Naive thymus-derived CD4-positive, alpha-beta T cell (primary cell): ENCODE data around the gene MARF1. TPM values are rescaled to one million over a fixed set of nuclear protein-coding genes. Genes with fewer than 3 reads are reported as not detected.
"Not testable (repeated sequence)": the region's sequence is repeated elsewhere in the genome, so short reads cannot be mapped to it uniquely, and the experiment has no call there.

Experiments
- ATAC-seq: fragments of 150-1000 bp; cut with Tn5 transposase; 2 replicates; pipeline ENCODE4 v1.10.0; 2021; ENCODE audit warnings: mild to moderate bottlenecking, moderate library complexity
- CTCF ChIA-PET: fragments of 350-600 bp; sonication (Branson Sonifier 250); formaldehyde crosslinking; loops from one replicate; lab custom pipeline; 2021; ENCODE audit warnings: antibody characterized with exemption; lab: Charles Lee
- POLR2A ChIA-PET: fragments of 350-600 bp; sonication (Branson Sonifier 250); formaldehyde crosslinking; loops from one replicate; lab custom pipeline; 2021; ENCODE audit warnings: antibody characterized with exemption, inconsistent platforms; lab: Charles Lee
- DNase-seq, 9 donors: peaks; one replicate each; pipeline versions ENCODE4 v3.0.0 to v3.0.0-alpha.2; 2020 to 2022; ENCODE audit warnings: mixed read lengths in 1 of 9
- H3K27ac ChIP-seq: one replicate; pipeline ENCODE4 v1.7.0; 2013; ENCODE audit warnings: mild to moderate bottlenecking, low read depth, low read length, moderate library complexity
- H3K27me3 ChIP-seq, 2 donors: one replicate each; pipeline ENCODE4 v1.7.0; 2013; ENCODE audit warnings: low read length in 2 of 2, mild to moderate bottlenecking in 2 of 2, moderate library complexity in 2 of 2; ENCODE audit not compliant: control insufficient read depth in 2 of 2, insufficient read depth in 2 of 2
- H3K36me3 ChIP-seq, 3 experiments: 1 replicate in 2 of 3; 2 replicates in 1 of 3; pipeline ENCODE4 v1.7.0; 2013; ENCODE audit warnings: low read length in 3 of 3, mild to moderate bottlenecking in 3 of 3, moderate library complexity in 1 of 3; ENCODE audit not compliant: insufficient read depth in 3 of 3, control insufficient read depth in 2 of 3
- H3K4me1 ChIP-seq, 2 donors: one replicate each; pipeline ENCODE4 v1.7.0; 2013; ENCODE audit warnings: low read length in 2 of 2, mild to moderate bottlenecking in 2 of 2, moderate library complexity in 1 of 2; ENCODE audit not compliant: control insufficient read depth in 2 of 2, insufficient read depth in 2 of 2
- H3K4me3 ChIP-seq: 2 replicates; pipeline ENCODE4 v1.7.0; 2013; ENCODE audit warnings: mild to moderate bottlenecking, low read length
- H3K9me3 ChIP-seq, 3 experiments: 1 replicate in 2 of 3; 2 replicates in 1 of 3; pipeline ENCODE4 v1.7.0; 2013; ENCODE audit warnings: low read length in 3 of 3; ENCODE audit not compliant: control insufficient read depth in 2 of 3
- H3K27ac Mint-ChIP-seq, 9 donors: one replicate each; pipeline ENCODE4 v1.8.0; 2020 to 2022; ENCODE audit warnings: mixed read lengths in 9 of 9, mild to moderate bottlenecking in 8 of 9, moderate library complexity in 5 of 9, inconsistent platforms in 2 of 9
- H3K27me3 Mint-ChIP-seq, 5 donors: one replicate each; pipeline ENCODE4 v1.8.0; 2021 to 2022; ENCODE audit warnings: mixed read lengths in 5 of 5, mild to moderate bottlenecking in 1 of 5
- H3K36me3 Mint-ChIP-seq, 5 donors: one replicate each; pipeline ENCODE4 v1.8.0; 2020 to 2022; ENCODE audit warnings: mixed read lengths in 5 of 5, mild to moderate bottlenecking in 3 of 5, inconsistent platforms in 1 of 5
- H3K4me1 Mint-ChIP-seq, 7 donors: one replicate each; pipeline ENCODE4 v1.8.0; 2020 to 2022; ENCODE audit warnings: mixed read lengths in 7 of 7, mild to moderate bottlenecking in 3 of 7, inconsistent platforms in 1 of 7
- H3K4me3 Mint-ChIP-seq, 10 donors: one replicate each; pipeline ENCODE4 v1.8.0; 2020 to 2022; ENCODE audit warnings: mild to moderate bottlenecking in 10 of 10, mixed read lengths in 10 of 10, moderate library complexity in 6 of 10, inconsistent platforms in 2 of 10
- H3K9me3 Mint-ChIP-seq, 11 donors: one replicate each; pipeline ENCODE4 v1.8.0; 2020 to 2022; ENCODE audit warnings: mixed read lengths in 11 of 11, mild to moderate bottlenecking in 4 of 11, inconsistent platforms in 1 of 11, moderate library complexity in 1 of 11
- intact Hi-C, 2 donors: fragments of 100-400 bp; cut with micrococcal nuclease; formaldehyde crosslinking; loops; one replicate each; pipeline ENCODE4 v1.15.1; 2023
- polyA plus RNA-seq, 2 donors: library from polyadenylated mRNA; unstranded; fragments of 300-500 nt; fragmentation: Illumina TruSeq; gene quantifications; one replicate each; pipeline ENCODE4 v1.2.3, GENCODE V29; 2021
- total RNA-seq, 6 experiments: library from RNA in 5 of 6; stranded (reverse) in 5 of 6; gene quantifications; 1 replicate in 5 of 6; 2 replicates in 1 of 6; pipeline ENCODE4 v1.2.3 and lab custom pipeline; 2021 to 2026

Gene MARF1
- total and polyA plus RNA-seq, 7 experiments from 2014 or later, result 12.5 to 259 (median 157) TPM

GRCh38 chr16:15547072-15547767 lies 95.7 kb downstream of the MARF1 start:
- intact Hi-C loops, result loop anchor here in 1 of 2 donors (5.0 kb wide), 1 partner anchor 45 kb away; no protein-coding TSS in a partner anchor
- DNase-seq, H3K4me1 Mint-ChIP-seq, H3K36me3 Mint-ChIP-seq, H3K4me1 ChIP-seq, H3K27ac Mint-ChIP-seq, ATAC-seq, H3K27me3 ChIP-seq, POLR2A ChIA-PET, H3K9me3 ChIP-seq, H3K4me3 ChIP-seq, H3K27me3 Mint-ChIP-seq, H3K9me3 Mint-ChIP-seq, H3K4me3 Mint-ChIP-seq, H3K36me3 ChIP-seq, H3K27ac ChIP-seq: not testable (repeated sequence)
- CTCF ChIA-PET, result interaction anchor here (0.6 kb wide), 1 partner anchor 39 kb away, joined by 3 read pairs; no protein-coding TSS in a partner anchor

GRCh38 chr16:15545544-15545943 lies 97.4 kb downstream of the MARF1 start:
- Histone ChIP-seq H3K27ac (no peak overlapping the region), H3K36me3 (no peaks in the 10 kb centered on the region), H3K4me1 (no peaks in the 10 kb centered on the region), H3K9me3 (peaks cover 0 to 3% (median 0%) of the 10 kb centered on the region in 3 experiments), H3K4me3 (no peak overlapping the region), H3K27me3 (no peaks in the 10 kb centered on the region)
- Mint-ChIP-seq H3K4me3 (no peak overlapping the region), H3K27ac (no peak overlapping the region), H3K36me3 (peaks cover 0 to 2% (median 0%) of the 10 kb centered on the region in 5 donors), H3K4me1 (peaks cover 0 to 3% (median 0%) of the 10 kb centered on the region in 7 donors), H3K27me3 (no peaks in the 10 kb centered on the region), H3K9me3 (peaks cover 0 to 8% (median 0%) of the 10 kb centered on the region in 11 donors)
- intact Hi-C loops, result loop anchor here in 1 of 2 donors (5.0 kb wide), 1 partner anchor 47 kb away; no protein-coding TSS in a partner anchor
- POLR2A ChIA-PET, result no interaction called here
- ATAC-seq (no peak), DNase-seq (no peak)
- CTCF ChIA-PET, result no interaction called here

GRCh38 chr16:15544405-15544804 lies 98.5 kb downstream of the MARF1 start:
- H3K27ac Mint-ChIP-seq, result no peak overlapping the region
- DNase-seq (no peak), ATAC-seq (no peak)
- peaks cover 0 to 8% (median 0%) of the 10 kb centered on the region in 11 donors for H3K9me3 Mint-ChIP-seq
- Histone ChIP-seq H3K9me3 (peaks cover 0 to 3% (median 0%) of the 10 kb centered on the region in 3 experiments), H3K27ac (no peak overlapping the region), H3K36me3 (no peaks in the 10 kb centered on the region), H3K27me3 (no peaks in the 10 kb centered on the region), H3K4me3 (no peak overlapping the region), H3K4me1 (no peaks in the 10 kb centered on the region)
- peaks cover 0 to 2% (median 0%) of the 10 kb centered on the region in 7 donors for H3K4me1 Mint-ChIP-seq
- CTCF ChIA-PET, result no interaction called here
- intact Hi-C loops, result no loop called here
- no peak overlapping the region for H3K4me3 Mint-ChIP-seq
- H3K36me3 Mint-ChIP-seq, result peaks cover 0 to 2% (median 0%) of the 10 kb centered on the region in 5 donors
- no peaks in the 10 kb centered on the region for H3K27me3 Mint-ChIP-seq
- POLR2A ChIA-PET, result no interaction called here

Other genes with a start within 250 kb of the MARF1 start
- under 1 TPM in 3 of 5 experiments, not detected in 2; 0.05 to 0.31 (median 0.12) TPM for gene MPV17L, start 247.4 kb downstream of the MARF1 start, total RNA-seq
- not detected for gene MPV17L, start 247.4 kb downstream of the MARF1 start, polyA plus RNA-seq
- 1 to 10 TPM; 1.3 to 8.2 (median 2.8) TPM for gene BMERB1, start 208.6 kb downstream of the MARF1 start, total RNA-seq
- gene BMERB1, start 208.6 kb downstream of the MARF1 start, polyA plus RNA-seq, result 1 to 10 TPM in 1 of 2 donors, under 1 TPM in 1; 0.51 to 2.2 TPM
- 100 to 1,000 TPM in 4 of 5 experiments, 10 to 100 TPM in 1; 100.0 to 128 (median 114) TPM for gene NDE1, start 7.1 kb upstream of the MARF1 start, total RNA-seq
- 10 to 100 TPM; 34.9 to 68.2 TPM for gene NDE1, start 7.1 kb upstream of the MARF1 start, polyA plus RNA-seq
- under 1 TPM in 1 of 5 experiments, not detected in 4; 0.05 TPM for gene MYH11, start 213.9 kb upstream of the MARF1 start, total RNA-seq
- 1 to 10 TPM in 1 of 2 donors, under 1 TPM in 1; 0.39 to 2.2 TPM for gene MYH11, start 213.9 kb upstream of the MARF1 start, polyA plus RNA-seq
- 10 to 100 TPM; 15.4 to 34.6 (median 27.8) TPM for gene CEP20, start 245.4 kb upstream of the MARF1 start, total RNA-seq
- 10 to 100 TPM; 18.5 to 34.9 TPM for gene CEP20, start 245.4 kb upstream of the MARF1 start, polyA plus RNA-seq